Stomach smooth muscle (tissue), 2 donors: ENCODE measurements around the gene NOD1.
"Not testable (repeated sequence)": the region's sequence is repeated elsewhere in the genome, so short reads cannot be mapped to it uniquely, and the experiment has no call there.

Source experiments
- H3K27ac ChIP-seq: one replicate; pipeline ENCODE4 v1.7.0; 2013; ENCODE audit warnings: mild to moderate bottlenecking, low read length, inconsistent platforms
- H3K27me3 ChIP-seq, 2 donors: one replicate each; pipeline ENCODE4 v1.7.0; 2013; ENCODE audit warnings: low read length in 2 of 2; ENCODE audit not compliant: insufficient read depth in 2 of 2, control insufficient read depth in 1 of 2
- H3K36me3 ChIP-seq, 2 donors: one replicate each; pipeline ENCODE4 v1.7.0; 2013; ENCODE audit warnings: low read length in 2 of 2; ENCODE audit not compliant: control insufficient read depth in 2 of 2, insufficient read depth in 2 of 2
- H3K4me1 ChIP-seq: one replicate; pipeline ENCODE4 v1.7.0; 2013; ENCODE audit warnings: low read length; ENCODE audit not compliant: control insufficient read depth, insufficient read depth
- H3K4me3 ChIP-seq, 2 donors: one replicate each; pipeline ENCODE4 v1.7.0; 2013; ENCODE audit warnings: low read length in 2 of 2
- H3K9ac ChIP-seq, 2 donors: one replicate each; pipeline ENCODE4 v1.7.0; 2013; ENCODE audit warnings: low read length in 2 of 2, mild to moderate bottlenecking in 1 of 2
- H3K9me3 ChIP-seq, 2 donors: one replicate each; pipeline ENCODE4 v1.7.0; 2013; ENCODE audit warnings: low read length in 2 of 2; ENCODE audit not compliant: control insufficient read depth in 2 of 2
- donor health status: healthy.
- donor health status: Pancreatic carcinoma.

The NOD1 gene

GRCh38 chr7:30478349-30479201 is at the start of gene NOD1:
TSS of gene NOD1 (minus strand) at chr7:30478784. CDS start at chr7:30456921, 21,863 bp downstream.
- Histone ChIP-seq H3K4me1 (peaks cover 43% of the 10 kb centered on the region), H3K27me3 (no peaks in the 10 kb centered on the region), H3K4me3 (peak within 1 kb of the TSS; percentile 75 to 85), H3K36me3 (no peaks in the 10 kb centered on the region), H3K9ac (peak within 1 kb of the TSS; percentile 67 to 84), H3K27ac (peak within 1 kb of the TSS; percentile 87), H3K9me3 (no peaks in the 10 kb centered on the region)

- not testable (repeated sequence) for H3K4me1 ChIP-seq, H3K9ac ChIP-seq, H3K9me3 ChIP-seq, H3K27me3 ChIP-seq, H3K4me3 ChIP-seq, H3K36me3 ChIP-seq, H3K27ac ChIP-seq
These were observed 48.7 kb upstream of the NOD1 start for GRCh38 chr7:30527297-30527696.

GRCh38 chr7:30526163-30526562 is 47.6 kb upstream of the NOD1 start:
- H3K4me1 ChIP-seq = peaks cover 6% of the 10 kb centered on the region

DNA sequence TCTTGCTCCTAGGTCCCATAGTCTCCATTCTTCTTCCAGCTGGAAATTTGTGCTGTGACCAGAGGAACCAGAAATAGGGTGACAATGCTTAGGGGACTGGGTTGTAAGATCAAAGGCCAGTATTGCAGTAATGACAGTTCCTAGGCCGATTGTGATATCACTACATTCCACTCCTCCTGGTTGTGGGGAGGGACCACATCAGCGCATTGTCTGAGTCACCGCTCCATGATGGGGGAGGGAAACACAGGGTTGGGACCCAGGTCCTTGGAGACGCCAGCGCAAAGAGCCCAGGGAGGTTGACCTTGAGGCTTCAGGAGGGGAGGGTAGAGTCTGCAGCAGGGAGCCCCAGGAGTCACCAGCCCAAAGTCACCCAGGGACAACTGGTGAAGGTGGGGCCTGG is 46.8 kb upstream of the NOD1 start:
- H3K9ac ChIP-seq = no peak overlapping the region
- no peaks in the 10 kb centered on the region for H3K9me3 ChIP-seq
- no peaks in the 10 kb centered on the region for H3K36me3 ChIP-seq
- H3K27ac ChIP-seq = no peak overlapping the region
- H3K4me3 ChIP-seq = no peak overlapping the region
- no peaks in the 10 kb centered on the region for H3K27me3 ChIP-seq
- H3K4me1 ChIP-seq = peaks cover 6% of the 10 kb centered on the region

More at GRCh38 chr7:30526163-30526562, 47.6 kb upstream of the NOD1 start:
- Histone ChIP-seq H3K27ac (no peak overlapping the region), H3K9me3 (no peaks in the 10 kb centered on the region), H3K4me3 (no peak overlapping the region), H3K9ac (no peak overlapping the region), H3K27me3 (no peaks in the 10 kb centered on the region), H3K36me3 (no peaks in the 10 kb centered on the region)

DNA sequence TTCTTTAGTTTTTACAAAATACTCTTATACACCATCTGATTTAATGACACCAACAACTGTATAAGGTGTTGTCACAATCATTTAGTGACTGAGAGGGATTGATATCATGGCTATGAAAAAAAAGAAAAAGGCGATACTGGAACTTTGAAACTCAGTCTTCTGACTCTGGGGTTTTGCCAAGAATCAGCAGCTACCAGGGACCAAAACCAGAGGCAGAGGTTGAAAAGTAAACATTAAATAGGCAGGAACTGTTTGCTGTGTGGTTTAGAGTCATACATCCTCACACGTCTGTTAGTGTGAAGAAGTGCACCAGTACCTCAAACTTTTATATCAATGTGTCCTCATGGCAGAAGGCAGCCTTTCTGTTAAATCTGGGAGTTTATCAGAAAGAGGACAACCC is 46.0 kb upstream of the NOD1 start:
- Histone ChIP-seq H3K9me3 (no peaks in the 10 kb centered on the region), H3K36me3 (no peaks in the 10 kb centered on the region), H3K27ac (no peak overlapping the region), H3K4me3 (no peak overlapping the region), H3K4me1 (peaks cover 6% of the 10 kb centered on the region), H3K27me3 (no peaks in the 10 kb centered on the region), H3K9ac (no peak overlapping the region)

GRCh38 chr7:30523466-30523865 is 44.9 kb upstream of the NOD1 start:
- no peak overlapping the region for H3K4me3 ChIP-seq
- H3K27me3 ChIP-seq = no peaks in the 10 kb centered on the region
- peaks cover 6% of the 10 kb centered on the region for H3K4me1 ChIP-seq
- H3K27ac ChIP-seq = no peak overlapping the region
- no peaks in the 10 kb centered on the region for H3K36me3 ChIP-seq
- no peak overlapping the region for H3K9ac ChIP-seq
- H3K9me3 ChIP-seq = no peaks in the 10 kb centered on the region

DNA sequence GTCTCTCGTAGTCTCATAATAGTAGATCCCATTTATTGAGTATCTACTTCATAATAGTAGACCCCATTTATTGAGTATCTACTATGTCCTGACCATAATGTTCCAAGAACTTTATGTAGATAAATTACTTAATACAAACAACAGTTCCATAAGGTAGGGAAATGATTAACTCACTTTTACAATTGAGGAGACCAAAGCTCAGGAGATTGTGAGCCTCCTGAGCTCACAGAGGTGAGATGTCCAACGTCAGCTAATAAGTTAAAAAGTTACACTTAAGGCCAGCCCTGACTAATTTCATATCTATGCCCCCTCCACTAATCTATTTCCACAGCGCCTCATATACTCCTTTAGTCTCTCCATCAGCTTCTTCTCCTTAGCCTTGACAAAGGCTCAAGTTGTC is 43.6 kb upstream of the NOD1 start:
- H3K4me1 ChIP-seq = peaks cover 6% of the 10 kb centered on the region
- no peak overlapping the region for H3K4me3 ChIP-seq
- no peaks in the 10 kb centered on the region for H3K36me3 ChIP-seq
- no peak overlapping the region for H3K9ac ChIP-seq
- H3K27me3 ChIP-seq = no peaks in the 10 kb centered on the region
- no peaks in the 10 kb centered on the region for H3K9me3 ChIP-seq
- H3K27ac ChIP-seq = no peak overlapping the region

GRCh38 chr7:30521532-30521931 is 42.9 kb upstream of the NOD1 start:
- H3K4me3 ChIP-seq = no peak overlapping the region
- no peak overlapping the region for H3K9ac ChIP-seq
- no peaks in the 10 kb centered on the region for H3K36me3 ChIP-seq
- H3K27ac ChIP-seq = no peak overlapping the region
- H3K9me3 ChIP-seq = no peaks in the 10 kb centered on the region
- H3K27me3 ChIP-seq = no peaks in the 10 kb centered on the region
- peaks cover 6% of the 10 kb centered on the region for H3K4me1 ChIP-seq

DNA sequence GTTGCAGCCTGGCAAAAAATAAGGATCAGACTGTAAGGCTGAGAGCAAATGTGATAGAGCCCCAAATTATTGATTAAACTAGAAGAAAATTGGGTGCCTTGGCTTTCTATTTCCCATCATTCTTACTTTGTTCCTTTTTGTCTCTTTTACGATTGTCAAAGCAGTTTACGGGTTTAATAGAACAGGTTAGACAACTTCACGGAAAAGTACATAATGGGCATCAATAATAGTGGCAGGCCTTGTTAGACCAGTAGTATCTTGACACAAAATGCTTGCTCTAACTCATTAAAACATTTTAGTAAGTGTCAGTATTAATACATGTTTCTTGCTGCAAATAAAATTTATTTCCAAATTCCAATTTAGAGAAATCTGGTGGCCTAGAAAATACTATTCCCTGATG is 40.5 kb upstream of the NOD1 start:
- no peak overlapping the region for H3K27ac ChIP-seq
- no peaks in the 10 kb centered on the region for H3K36me3 ChIP-seq
- H3K4me1 ChIP-seq = peaks cover under 1% of the 10 kb centered on the region
- no peak overlapping the region for H3K4me3 ChIP-seq
- H3K9me3 ChIP-seq = no peaks in the 10 kb centered on the region
- no peaks in the 10 kb centered on the region for H3K27me3 ChIP-seq
- no peak overlapping the region for H3K9ac ChIP-seq

- H3K4me3 ChIP-seq = no peak overlapping the region
- no peaks in the 10 kb centered on the region for H3K36me3 ChIP-seq
- H3K9ac ChIP-seq = no peak overlapping the region
- H3K27me3 ChIP-seq = no peaks in the 10 kb centered on the region
- H3K27ac ChIP-seq = no peak overlapping the region
- H3K4me1 ChIP-seq = no peaks in the 10 kb centered on the region
- H3K9me3 ChIP-seq = no peaks in the 10 kb centered on the region
These were observed 37.2 kb upstream of the NOD1 start for GRCh38 chr7:30515761-30516160.

DNA sequence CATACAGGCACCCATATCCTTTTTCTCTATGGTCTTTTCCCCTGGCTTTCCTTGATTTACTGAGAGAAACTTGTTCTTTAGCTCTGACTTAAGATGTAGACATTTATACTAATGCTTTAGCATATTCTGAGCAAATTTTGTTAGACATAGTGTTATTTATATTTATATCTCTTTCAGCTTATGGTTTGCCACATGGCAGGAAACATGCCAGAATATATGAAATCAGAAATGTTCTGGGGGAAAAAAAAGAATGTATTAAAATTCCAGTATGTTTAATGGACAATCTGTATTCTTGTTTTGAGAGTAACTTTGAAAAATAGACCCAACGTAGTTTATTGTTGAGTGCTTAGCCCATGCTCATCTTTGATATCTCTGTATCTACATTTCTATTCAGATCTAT is 36.2 kb upstream of the NOD1 start:
- H3K36me3 ChIP-seq = no peaks in the 10 kb centered on the region
- no peak overlapping the region for H3K4me3 ChIP-seq
- H3K4me1 ChIP-seq = no peaks in the 10 kb centered on the region
- no peak overlapping the region for H3K27ac ChIP-seq
- no peaks in the 10 kb centered on the region for H3K9me3 ChIP-seq
- H3K9ac ChIP-seq = no peak overlapping the region
- no peaks in the 10 kb centered on the region for H3K27me3 ChIP-seq
